ENCODE measurements around the gene GPR15. TPM values are rescaled to one million over a fixed set of nuclear protein-coding genes. Genes with fewer than 3 reads are reported as not detected.
A peak's percentile ranks its signal among the peaks of the same experiment; 100 is the strongest.

Gene GPR15
- total RNA-seq, 1 experiment from 2014 or later = not detected

GRCh38 chr3:98568402-98568801, 36.6 kb downstream of the GPR15 start:
- no peaks in the 10 kb centered on the region for H3K36me3 Mint-ChIP-seq (ENCODE audit: insufficient read depth, unreplicated experiment)

GRCh38 chr3:98573181-98573728, 41.5 kb downstream of the GPR15 start:
- ChIA-PET POLR2A (interaction anchor here (1.2 to 1.6 kb wide), 2 partner anchors 11 to 12 kb away, joined by 3 read pairs; no protein-coding TSS in a partner anchor), CTCF (interaction anchor here (0.7 to 4.0 kb wide), 16 partner anchors 9 to 534 kb away, joined by 3 to 41 read pairs (median 4); no protein-coding TSS in a partner anchor)
- Mint-ChIP-seq H3K27ac (ENCODE audit: low read depth, unreplicated experiment) (peak overlapping the region; percentile 40), H3K27me3 (ENCODE audit: insufficient read depth, unreplicated experiment) (no peaks in the 10 kb centered on the region), H3K4me3 (ENCODE audit: unreplicated experiment) (no peak overlapping the region), H3K9me3 (ENCODE audit: unreplicated experiment) (no peaks in the 10 kb centered on the region), H3K4me1 (ENCODE audit: insufficient read depth, unreplicated experiment) (peaks cover 15% of the 10 kb centered on the region), H3K36me3 (ENCODE audit: insufficient read depth, unreplicated experiment) (peaks cover 16% of the 10 kb centered on the region)
- TF ChIP-seq, protein P1, sequence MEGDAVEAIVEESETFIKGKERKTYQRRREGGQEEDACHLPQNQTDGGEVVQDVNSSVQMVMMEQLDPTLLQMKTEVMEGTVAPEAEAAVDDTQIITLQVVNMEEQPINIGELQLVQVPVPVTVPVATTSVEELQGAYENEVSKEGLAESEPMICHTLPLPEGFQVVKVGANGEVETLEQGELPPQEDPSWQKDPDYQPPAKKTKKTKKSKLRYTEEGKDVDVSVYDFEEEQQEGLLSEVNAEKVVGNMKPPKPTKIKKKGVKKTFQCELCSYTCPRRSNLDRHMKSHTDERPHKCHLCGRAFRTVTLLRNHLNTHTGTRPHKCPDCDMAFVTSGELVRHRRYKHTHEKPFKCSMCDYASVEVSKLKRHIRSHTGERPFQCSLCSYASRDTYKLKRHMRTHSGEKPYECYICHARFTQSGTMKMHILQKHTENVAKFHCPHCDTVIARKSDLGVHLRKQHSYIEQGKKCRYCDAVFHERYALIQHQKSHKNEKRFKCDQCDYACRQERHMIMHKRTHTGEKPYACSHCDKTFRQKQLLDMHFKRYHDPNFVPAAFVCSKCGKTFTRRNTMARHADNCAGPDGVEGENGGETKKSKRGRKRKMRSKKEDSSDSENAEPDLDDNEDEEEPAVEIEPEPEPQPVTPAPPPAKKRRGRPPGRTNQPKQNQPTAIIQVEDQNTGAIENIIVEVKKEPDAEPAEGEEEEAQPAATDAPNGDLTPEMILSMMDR (IDR thresholded peaks at IDR 0.05; ENCODE audit: unreplicated experiment) = peak; percentile 79
- peak; percentile 45 for DNase-seq (ENCODE audit: unreplicated experiment)
- intact Hi-C loops (cut with micrococcal nuclease) = loop anchor here (1.0 kb wide), 6 partner anchors 51 to 534 kb away; partner anchors contain the start of gene CLDND1
- BruUV-seq (replicated peaks) = no TSS peak

More at GRCh38 chr3:98568402-98568801, 36.6 kb downstream of the GPR15 start:
- intact Hi-C loops (cut with micrococcal nuclease) = no loop called here
- H3K4me3 Mint-ChIP-seq (ENCODE audit: unreplicated experiment) = no peak overlapping the region
- no peaks in the 10 kb centered on the region for H3K9me3 Mint-ChIP-seq (ENCODE audit: unreplicated experiment)
- H3K4me1 Mint-ChIP-seq (ENCODE audit: insufficient read depth, unreplicated experiment) = peaks cover 4% of the 10 kb centered on the region
- H3K27me3 Mint-ChIP-seq (ENCODE audit: insufficient read depth, unreplicated experiment) = no peaks in the 10 kb centered on the region
- CTCF ChIA-PET = interaction anchor here (0.6 kb wide), 1 partner anchor 528 kb away, joined by 3 read pairs; no protein-coding TSS in a partner anchor
- TF ChIP-seq, protein P1 (IDR thresholded peaks at IDR 0.05; ENCODE audit: unreplicated experiment) = no peak
- no peak overlapping the region for H3K27ac Mint-ChIP-seq (ENCODE audit: low read depth, unreplicated experiment)
- POLR2A ChIA-PET = no interaction called here
- no peak for DNase-seq (ENCODE audit: unreplicated experiment)
- BruUV-seq (replicated peaks) = no TSS peak

GRCh38 chr3:98574132-98574531, 42.4 kb downstream of the GPR15 start:
- Mint-ChIP-seq H3K36me3 (ENCODE audit: insufficient read depth, unreplicated experiment) (peaks cover 25% of the 10 kb centered on the region), H3K4me3 (ENCODE audit: unreplicated experiment) (no peak overlapping the region), H3K27me3 (ENCODE audit: insufficient read depth, unreplicated experiment) (no peaks in the 10 kb centered on the region), H3K4me1 (ENCODE audit: insufficient read depth, unreplicated experiment) (peaks cover 15% of the 10 kb centered on the region), H3K27ac (ENCODE audit: low read depth, unreplicated experiment) (no peak overlapping the region), H3K9me3 (ENCODE audit: unreplicated experiment) (no peaks in the 10 kb centered on the region)
- no peak for DNase-seq (ENCODE audit: unreplicated experiment)
- TF ChIP-seq, protein P1 (IDR thresholded peaks at IDR 0.05; ENCODE audit: unreplicated experiment) = no peak
- intact Hi-C loops (cut with micrococcal nuclease) = no loop called here
- POLR2A ChIA-PET = no interaction called here
- CTCF ChIA-PET = interaction anchor here (0.7 to 4.0 kb wide), 18 partner anchors 10 to 534 kb away, joined by 3 to 41 read pairs (median 4); no protein-coding TSS in a partner anchor
- no TSS peak for BruUV-seq (replicated peaks)

GRCh38 chr3:98577178-98577895, 45.6 kb downstream of the GPR15 start:
- Mint-ChIP-seq H3K27ac (ENCODE audit: low read depth, unreplicated experiment) (peak overlapping the region; percentile 11), H3K4me1 (ENCODE audit: insufficient read depth, unreplicated experiment) (peaks cover 15% of the 10 kb centered on the region), H3K27me3 (ENCODE audit: insufficient read depth, unreplicated experiment) (no peaks in the 10 kb centered on the region), H3K4me3 (ENCODE audit: unreplicated experiment) (no peak overlapping the region), H3K9me3 (ENCODE audit: unreplicated experiment) (no peaks in the 10 kb centered on the region), H3K36me3 (ENCODE audit: insufficient read depth, unreplicated experiment) (peaks cover 39% of the 10 kb centered on the region)
- intact Hi-C loops (cut with micrococcal nuclease) = no loop called here
- TF ChIP-seq, protein P1 (IDR thresholded peaks at IDR 0.05; ENCODE audit: unreplicated experiment) = no peak
- no peak for DNase-seq (ENCODE audit: unreplicated experiment)
- ChIA-PET POLR2A (no interaction called here), CTCF (interaction anchor here (0.6 kb wide), 1 partner anchor 360 kb away, joined by 3 read pairs; no protein-coding TSS in a partner anchor)
- BruUV-seq (replicated peaks) = no TSS peak

All from MCF 10A (cell line).